Immature natural killer cell (primary cell): ENCODE results near the gene RCAN1. TPM values are rescaled to one million over a fixed set of nuclear protein-coding genes. Genes with fewer than 3 reads are reported as not detected.

Source experiments
- DNase-seq, 3 donors: peaks; one replicate each; pipeline ENCODE4 v3.0.0; 2022; ENCODE audit warnings: mixed read lengths in 1 of 3
- H3K27ac Mint-ChIP-seq, 6 donors: one replicate each; pipeline ENCODE4 v1.8.0; 2020; ENCODE audit warnings: mixed read lengths in 6 of 6, mild to moderate bottlenecking in 5 of 6, inconsistent platforms in 4 of 6, moderate library complexity in 3 of 6
- H3K27me3 Mint-ChIP-seq, 3 donors: one replicate each; pipeline ENCODE4 v1.8.0; 2020 to 2021; ENCODE audit warnings: low read depth in 3 of 3, mild to moderate bottlenecking in 3 of 3, mixed read lengths in 3 of 3, moderate library complexity in 3 of 3, inconsistent platforms in 1 of 3
- H3K36me3 Mint-ChIP-seq, 3 donors: one replicate each; pipeline ENCODE4 v1.8.0; 2020; ENCODE audit warnings: mixed read lengths in 3 of 3, inconsistent platforms in 2 of 3, mild to moderate bottlenecking in 2 of 3
- H3K4me1 Mint-ChIP-seq, 2 donors: one replicate each; pipeline ENCODE4 v1.8.0; 2020; ENCODE audit warnings: inconsistent platforms in 2 of 2, mild to moderate bottlenecking in 2 of 2, mixed read lengths in 2 of 2, moderate library complexity in 1 of 2
- H3K4me3 Mint-ChIP-seq, 5 donors: one replicate each; pipeline ENCODE4 v1.8.0; 2020; ENCODE audit warnings: mild to moderate bottlenecking in 5 of 5, mixed read lengths in 5 of 5, inconsistent platforms in 3 of 5, moderate library complexity in 3 of 5
- H3K9me3 Mint-ChIP-seq, 6 donors: one replicate each; pipeline ENCODE4 v1.8.0; 2020; ENCODE audit warnings: mild to moderate bottlenecking in 6 of 6, mixed read lengths in 6 of 6, inconsistent platforms in 4 of 6, moderate library complexity in 3 of 6
- polyA plus RNA-seq, 3 donors: library from polyadenylated mRNA; unstranded; fragments of 300-500 nt; fragmentation: Illumina TruSeq; gene quantifications; one replicate each; pipeline ENCODE4 v1.2.3, GENCODE V29; 2021

Gene RCAN1
- polyA plus RNA-seq, 3 donors from 2014 or later, result 14.2 to 24.6 (median 17.5) TPM

- H3K36me3 Mint-ChIP-seq, result peaks cover 7 to 39% (median 8%) of the 10 kb centered on the region in 3 donors
- H3K9me3 Mint-ChIP-seq, result no peaks in the 10 kb centered on the region
- peaks cover 0 to 2% (median 0%) of the 10 kb centered on the region in 3 donors for H3K27me3 Mint-ChIP-seq
- H3K4me3 Mint-ChIP-seq, result no peak overlapping the region
- no peak overlapping the region for H3K27ac Mint-ChIP-seq
- no peak for DNase-seq
- peaks cover 0 to 6% of the 10 kb centered on the region in 2 donors for H3K4me1 Mint-ChIP-seq
These were observed 97.9 kb downstream of the RCAN1 start for GRCh38 chr21:34517039-34517438.

- H3K27ac Mint-ChIP-seq, result no peak overlapping the region
- H3K4me3 Mint-ChIP-seq, result no peak overlapping the region
- H3K27me3 Mint-ChIP-seq, result peaks cover 0 to 2% (median 2%) of the 10 kb centered on the region in 3 donors
- no peak for DNase-seq
- no peaks in the 10 kb centered on the region for H3K9me3 Mint-ChIP-seq
- H3K36me3 Mint-ChIP-seq, result peaks cover 3 to 21% (median 7%) of the 10 kb centered on the region in 3 donors
- H3K4me1 Mint-ChIP-seq, result peaks cover 0 to 10% of the 10 kb centered on the region in 2 donors
These were observed 100.3 kb downstream of the RCAN1 start for GRCh38 chr21:34514576-34515115.

- H3K9me3 Mint-ChIP-seq, result no peaks in the 10 kb centered on the region
- DNase-seq, result no peak
These were observed 101.7 kb downstream of the RCAN1 start for GRCh38 chr21:34513129-34513675.

GRCh38 chr21:34511787-34512455 lies 103.0 kb downstream of the RCAN1 start, which contains the start of gene KCNE1:
Gene KCNE1 (minus strand): TSS chr21:34512210. CDS start chr21:34449634, 62,576 bp downstream.
- peaks cover 7 to 10% of the 10 kb centered on the region in 2 donors for H3K4me1 Mint-ChIP-seq
- DNase-seq, result no peak
- H3K27me3 Mint-ChIP-seq, result peaks cover 2 to 4% (median 3%) of the 10 kb centered on the region in 3 donors
- no peaks in the 10 kb centered on the region for H3K9me3 Mint-ChIP-seq
- peak within 1 kb of the TSS in 1 of 6 donors; percentile 1 for H3K27ac Mint-ChIP-seq
- H3K36me3 Mint-ChIP-seq, result peaks cover 0 to 4% (median 3%) of the 10 kb centered on the region in 3 donors
- no peak within 1 kb of the TSS for H3K4me3 Mint-ChIP-seq

More at GRCh38 chr21:34513129-34513675, 101.7 kb downstream of the RCAN1 start:
- H3K36me3 Mint-ChIP-seq, result peaks cover 3 to 15% (median 7%) of the 10 kb centered on the region in 3 donors
- no peak overlapping the region for H3K4me3 Mint-ChIP-seq
- peaks cover 7 to 17% of the 10 kb centered on the region in 2 donors for H3K4me1 Mint-ChIP-seq
- peaks cover 0 to 2% (median 2%) of the 10 kb centered on the region in 3 donors for H3K27me3 Mint-ChIP-seq
- peak overlapping the region in 1 of 6 donors; percentile 1 for H3K27ac Mint-ChIP-seq

GRCh38 chr21:34511181-34511580 lies 103.7 kb downstream of the RCAN1 start:
- no peaks in the 10 kb centered on the region for H3K36me3 Mint-ChIP-seq
- H3K4me1 Mint-ChIP-seq, result peaks cover 7 to 10% of the 10 kb centered on the region in 2 donors
- no peak for DNase-seq
- no peak overlapping the region for H3K27ac Mint-ChIP-seq
- peaks cover 2 to 5% (median 4%) of the 10 kb centered on the region in 3 donors for H3K27me3 Mint-ChIP-seq
- no peak overlapping the region for H3K4me3 Mint-ChIP-seq
- no peaks in the 10 kb centered on the region for H3K9me3 Mint-ChIP-seq

GRCh38 chr21:34510148-34511142 lies 104.5 kb downstream of the RCAN1 start:
- Mint-ChIP-seq H3K27me3 (peaks cover 2 to 5% (median 4%) of the 10 kb centered on the region in 3 donors), H3K9me3 (no peaks in the 10 kb centered on the region), H3K4me3 (no peak overlapping the region), H3K4me1 (peaks cover 7 to 10% of the 10 kb centered on the region in 2 donors), H3K27ac (no peak overlapping the region), H3K36me3 (no peaks in the 10 kb centered on the region)
- peak; percentile 5 to 36 (median 29) for DNase-seq

GRCh38 chr21:34509151-34509550 lies 105.8 kb downstream of the RCAN1 start:
- H3K4me1 Mint-ChIP-seq, result peaks cover 7 to 10% of the 10 kb centered on the region in 2 donors
- H3K9me3 Mint-ChIP-seq, result no peaks in the 10 kb centered on the region
- no peaks in the 10 kb centered on the region for H3K36me3 Mint-ChIP-seq
- DNase-seq, result peak in 2 of 3 donors; percentile 5 to 14
- no peak overlapping the region for H3K27ac Mint-ChIP-seq
- H3K27me3 Mint-ChIP-seq, result peaks cover 4 to 8% (median 5%) of the 10 kb centered on the region in 3 donors
- peak overlapping the region in 1 of 5 donors; percentile 9 for H3K4me3 Mint-ChIP-seq

GRCh38 chr21:34504595-34504994 lies 110.3 kb downstream of the RCAN1 start:
- H3K4me1 Mint-ChIP-seq, result peaks cover 7% of the 10 kb centered on the region in 2 donors
- peaks cover 3 to 10% (median 4%) of the 10 kb centered on the region in 3 donors for H3K27me3 Mint-ChIP-seq
- H3K27ac Mint-ChIP-seq, result no peak overlapping the region
- no peak overlapping the region for H3K4me3 Mint-ChIP-seq
- DNase-seq, result no peak
- H3K36me3 Mint-ChIP-seq, result no peaks in the 10 kb centered on the region
- H3K9me3 Mint-ChIP-seq, result no peaks in the 10 kb centered on the region

- Mint-ChIP-seq H3K4me3 (no peak overlapping the region), H3K27me3 (peaks cover 3 to 27% (median 9%) of the 10 kb centered on the region in 3 donors), H3K9me3 (peaks cover 0 to 17% (median 11%) of the 10 kb centered on the region in 6 donors), H3K4me1 (no peaks in the 10 kb centered on the region), H3K36me3 (peaks cover 0 to 6% (median 0%) of the 10 kb centered on the region in 3 donors), H3K27ac (no peak overlapping the region)
- DNase-seq, result no peak
These were observed 112.3 kb downstream of the RCAN1 start for GRCh38 chr21:34502480-34503106.

GRCh38 chr21:34501716-34502115 lies 113.2 kb downstream of the RCAN1 start:
- Mint-ChIP-seq H3K4me1 (no peaks in the 10 kb centered on the region), H3K27ac (no peak overlapping the region), H3K9me3 (peaks cover 7 to 26% (median 19%) of the 10 kb centered on the region in 6 donors), H3K4me3 (no peak overlapping the region), H3K36me3 (peaks cover 0 to 8% (median 3%) of the 10 kb centered on the region in 3 donors), H3K27me3 (peaks cover 0 to 28% (median 6%) of the 10 kb centered on the region in 3 donors)
- DNase-seq, result no peak

- H3K9me3 Mint-ChIP-seq, result peaks cover 8 to 36% (median 27%) of the 10 kb centered on the region in 6 donors
- peaks cover 0 to 32% (median 9%) of the 10 kb centered on the region in 3 donors for H3K27me3 Mint-ChIP-seq
- H3K4me3 Mint-ChIP-seq, result no peak overlapping the region
- H3K4me1 Mint-ChIP-seq, result no peaks in the 10 kb centered on the region
- H3K27ac Mint-ChIP-seq, result no peak overlapping the region
- DNase-seq, result no peak
- H3K36me3 Mint-ChIP-seq, result peaks cover 0 to 8% (median 3%) of the 10 kb centered on the region in 3 donors
These were observed 114.7 kb downstream of the RCAN1 start for GRCh38 chr21:34500191-34500590.

- no peak overlapping the region for H3K27ac Mint-ChIP-seq
- H3K27me3 Mint-ChIP-seq, result peaks cover 0 to 25% (median 9%) of the 10 kb centered on the region in 3 donors
- no peaks in the 10 kb centered on the region for H3K4me1 Mint-ChIP-seq
- H3K9me3 Mint-ChIP-seq, result peaks cover 8 to 36% (median 27%) of the 10 kb centered on the region in 6 donors
- H3K4me3 Mint-ChIP-seq, result no peak overlapping the region
- no peak for DNase-seq
- H3K36me3 Mint-ChIP-seq, result peaks cover 0 to 8% (median 3%) of the 10 kb centered on the region in 3 donors
These were observed 115.8 kb downstream of the RCAN1 start for GRCh38 chr21:34499116-34499515.
